Type B pancreatic cell (in vitro differentiated cells): ENCODE results near the gene CHN1. TPM values are rescaled to one million over a fixed set of nuclear protein-coding genes. Genes with fewer than 3 reads are reported as not detected.

Experiments
- DNase-seq: peaks from one replicate; pipeline ENCODE4 v3.0.0; 2021; ENCODE audit warnings: mixed read lengths; ENCODE audit not compliant: unreplicated experiment; ENCODE audit errors: extremely low spot score
- H3K27ac Mint-ChIP-seq: 2 replicates; pipeline ENCODE4 v1.8.0; 2021; ENCODE audit warnings: mild to moderate bottlenecking, mixed read lengths
- H3K27me3 Mint-ChIP-seq: 2 replicates; pipeline ENCODE4 v1.8.0; 2021; ENCODE audit warnings: mixed read lengths
- H3K36me3 Mint-ChIP-seq: 2 replicates; pipeline ENCODE4 v1.8.0; 2021; ENCODE audit warnings: mixed read lengths
- H3K4me1 Mint-ChIP-seq: one replicate; pipeline ENCODE4 v1.8.0; 2021; ENCODE audit warnings: mixed read lengths; ENCODE audit not compliant: unreplicated experiment
- H3K4me3 Mint-ChIP-seq: 2 replicates; pipeline ENCODE4 v1.8.0; 2021; ENCODE audit warnings: mild to moderate bottlenecking, mixed read lengths
- H3K9me3 Mint-ChIP-seq: 2 replicates; pipeline ENCODE4 v1.8.0; 2021; ENCODE audit warnings: mixed read lengths
- total RNA-seq: library from RNA; stranded (reverse); gene quantifications from 2 replicates; pipeline ENCODE4 v1.2.1, GENCODE V29; 2021; ENCODE audit warnings: low replicate concordance
- TF ChIP-seq, protein P1 (sequence below): fragments of 200-600 bp; sonication (generic); conservative IDR thresholded peaks from 2 replicates; pipeline ENCODE4 v1.5.0; 2021; ENCODE audit warnings: antibody characterized with exemption, mild to moderate bottlenecking

The CHN1 gene
- total RNA-seq, 1 donor from 2014 or later, result 24.0 TPM

DNA sequence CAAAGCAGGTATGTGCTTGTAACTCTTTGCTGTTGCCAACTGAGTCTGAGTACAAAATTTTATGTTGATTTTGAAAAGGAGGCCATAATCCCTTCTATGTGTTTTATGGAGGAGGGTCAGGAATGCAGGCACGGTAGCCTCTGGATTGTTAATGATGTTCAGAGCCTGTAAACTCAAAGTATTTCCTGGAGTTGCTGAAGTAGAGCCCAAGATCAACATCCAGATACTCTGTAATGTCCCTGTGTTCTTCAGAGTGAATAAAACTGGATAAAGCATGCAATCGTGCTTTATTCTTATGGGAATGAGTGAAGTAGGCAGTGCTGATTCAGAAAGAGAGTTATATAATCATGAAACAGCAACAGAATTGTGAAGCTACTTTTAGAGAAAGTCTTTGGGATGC lies 179.1 kb downstream of the CHN1 start:
- TF ChIP-seq, protein P1, sequence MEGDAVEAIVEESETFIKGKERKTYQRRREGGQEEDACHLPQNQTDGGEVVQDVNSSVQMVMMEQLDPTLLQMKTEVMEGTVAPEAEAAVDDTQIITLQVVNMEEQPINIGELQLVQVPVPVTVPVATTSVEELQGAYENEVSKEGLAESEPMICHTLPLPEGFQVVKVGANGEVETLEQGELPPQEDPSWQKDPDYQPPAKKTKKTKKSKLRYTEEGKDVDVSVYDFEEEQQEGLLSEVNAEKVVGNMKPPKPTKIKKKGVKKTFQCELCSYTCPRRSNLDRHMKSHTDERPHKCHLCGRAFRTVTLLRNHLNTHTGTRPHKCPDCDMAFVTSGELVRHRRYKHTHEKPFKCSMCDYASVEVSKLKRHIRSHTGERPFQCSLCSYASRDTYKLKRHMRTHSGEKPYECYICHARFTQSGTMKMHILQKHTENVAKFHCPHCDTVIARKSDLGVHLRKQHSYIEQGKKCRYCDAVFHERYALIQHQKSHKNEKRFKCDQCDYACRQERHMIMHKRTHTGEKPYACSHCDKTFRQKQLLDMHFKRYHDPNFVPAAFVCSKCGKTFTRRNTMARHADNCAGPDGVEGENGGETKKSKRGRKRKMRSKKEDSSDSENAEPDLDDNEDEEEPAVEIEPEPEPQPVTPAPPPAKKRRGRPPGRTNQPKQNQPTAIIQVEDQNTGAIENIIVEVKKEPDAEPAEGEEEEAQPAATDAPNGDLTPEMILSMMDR, result no peak
- Mint-ChIP-seq H3K4me1 (peaks cover 33% of the 10 kb centered on the region), H3K27ac (peak overlapping the region; percentile 57), H3K4me3 (no peak overlapping the region), H3K9me3 (peaks cover 4% of the 10 kb centered on the region), H3K36me3 (peaks cover 12% of the 10 kb centered on the region), H3K27me3 (no peaks in the 10 kb centered on the region)
- DNase-seq, result no peak

DNA sequence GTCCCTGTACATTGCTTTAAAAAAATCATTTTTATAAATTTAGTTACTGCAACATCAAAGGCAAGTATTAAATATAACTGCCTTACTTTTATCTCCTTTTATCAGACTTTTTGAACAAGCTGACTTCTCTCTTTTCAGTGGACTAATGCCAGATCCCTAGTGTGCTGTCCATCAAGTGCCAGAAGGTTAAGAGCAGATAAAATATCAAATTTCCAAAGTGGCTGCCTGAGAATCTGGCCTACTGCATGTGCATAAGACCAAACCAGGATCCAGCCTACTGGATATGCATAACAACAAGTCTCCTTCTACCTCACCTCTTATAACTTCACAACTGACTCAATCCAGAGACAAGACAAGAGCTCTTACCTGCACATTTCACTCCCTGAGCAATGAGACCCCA lies 181.1 kb downstream of the CHN1 start:
- H3K36me3 Mint-ChIP-seq, result peaks cover 19% of the 10 kb centered on the region
- no peaks in the 10 kb centered on the region for H3K27me3 Mint-ChIP-seq
- H3K4me3 Mint-ChIP-seq, result no peak overlapping the region
- DNase-seq, result no peak
- H3K9me3 Mint-ChIP-seq, result peaks cover 4% of the 10 kb centered on the region
- H3K27ac Mint-ChIP-seq, result no peak overlapping the region
- TF ChIP-seq, protein P1, result no peak
- H3K4me1 Mint-ChIP-seq, result peaks cover 28% of the 10 kb centered on the region

- Mint-ChIP-seq H3K27ac (no peak overlapping the region), H3K4me1 (peaks cover 12% of the 10 kb centered on the region), H3K9me3 (no peaks in the 10 kb centered on the region), H3K27me3 (no peaks in the 10 kb centered on the region), H3K4me3 (no peak overlapping the region), H3K36me3 (peaks cover 16% of the 10 kb centered on the region)
- DNase-seq, result no peak
- TF ChIP-seq, protein P1, result no peak
These were observed 183.6 kb downstream of the CHN1 start for GRCh38 chr2:174821628-174822027.

- Mint-ChIP-seq H3K4me1 (peaks cover 5% of the 10 kb centered on the region), H3K36me3 (peaks cover 21% of the 10 kb centered on the region), H3K27me3 (no peaks in the 10 kb centered on the region), H3K27ac (no peak overlapping the region), H3K4me3 (no peak overlapping the region), H3K9me3 (no peaks in the 10 kb centered on the region)
- no peak for DNase-seq
- TF ChIP-seq, protein P1, result no peak
These were observed 184.8 kb downstream of the CHN1 start for GRCh38 chr2:174820361-174820760.

GRCh38 chr2:174815526-174815925 lies 189.7 kb downstream of the CHN1 start:
- Mint-ChIP-seq H3K9me3 (no peaks in the 10 kb centered on the region), H3K4me3 (no peak overlapping the region), H3K36me3 (peaks cover 10% of the 10 kb centered on the region), H3K27me3 (no peaks in the 10 kb centered on the region), H3K27ac (no peak overlapping the region), H3K4me1 (no peaks in the 10 kb centered on the region)
- DNase-seq, result no peak
- TF ChIP-seq, protein P1, result no peak

GRCh38 chr2:174812037-174812436 lies 193.1 kb downstream of the CHN1 start:
- no peak overlapping the region for H3K27ac Mint-ChIP-seq
- H3K36me3 Mint-ChIP-seq, result peaks cover 9% of the 10 kb centered on the region
- peaks cover 5% of the 10 kb centered on the region for H3K4me1 Mint-ChIP-seq
- DNase-seq, result no peak
- H3K9me3 Mint-ChIP-seq, result no peaks in the 10 kb centered on the region
- no peaks in the 10 kb centered on the region for H3K27me3 Mint-ChIP-seq
- TF ChIP-seq, protein P1, result no peak
- H3K4me3 Mint-ChIP-seq, result no peak overlapping the region
